Measurements from ENCODE around the gene MRPL18.
A peak's percentile ranks its signal among the peaks of the same experiment; 100 is the strongest.
"Not testable (repeated sequence)": the region's sequence is repeated elsewhere in the genome, so short reads cannot be mapped to it uniquely, and the experiment has no call there.

The MRPL18 gene

GRCh38 chr6:159777240-159777904, 12.9 kb upstream of the MRPL18 start:
- DNase-seq = no peak

- no peak for DNase-seq
Observed at GRCh38 chr6:159778131-159778530, 12.1 kb upstream of the MRPL18 start.

- no peak for DNase-seq
Observed at GRCh38 chr6:159778542-159779103, 11.6 kb upstream of the MRPL18 start.

GRCh38 chr6:159788276-159788675, 2.0 kb upstream of the MRPL18 start:
- DNase-seq = no peak

- peak; percentile 35 for DNase-seq
Observed at GRCh38 chr6:159788753-159789376, 1.4 kb upstream of the MRPL18 start.

- peak; percentile 81 for DNase-seq
Observed at GRCh38 chr6:159789377-159790148, 704 bp upstream of the MRPL18 start, which contains the start of gene TCP1. TCP1 (minus strand) TSS chr6:159789602; CDS start chr6:159789468, 134 bp downstream.

- no peak for DNase-seq
Observed at GRCh38 chr6:159790956-159791598, 810 bp downstream of the MRPL18 start.

- not testable (repeated sequence) for DNase-seq
Observed at GRCh38 chr6:159794976-159795375, 4.7 kb downstream of the MRPL18 start.

GRCh38 chr6:159797554-159797953, 7.3 kb downstream of the MRPL18 start:
- no peak for DNase-seq

- no peak for DNase-seq
Observed at GRCh38 chr6:159800141-159800865, 10.0 kb downstream of the MRPL18 start, which contains the start of gene PNLDC1. PNLDC1 (plus strand) TSS chr6:159800276; CDS start chr6:159800308, 32 bp downstream.

GRCh38 chr6:159801935-159802334, 11.7 kb downstream of the MRPL18 start:
- no peak for DNase-seq

- DNase-seq = no peak
Observed at GRCh38 chr6:159804504-159804903, 14.2 kb downstream of the MRPL18 start.

GRCh38 chr6:159805440-159806020, 15.3 kb downstream of the MRPL18 start:
- DNase-seq = no peak

GRCh38 chr6:159806021-159806458, 15.8 kb downstream of the MRPL18 start:
- DNase-seq = no peak

GRCh38 chr6:159807150-159807858, 17.0 kb downstream of the MRPL18 start:
- no peak for DNase-seq

- no peak for DNase-seq
Observed at GRCh38 chr6:159808647-159809046, 18.4 kb downstream of the MRPL18 start.

GRCh38 chr6:159809149-159809548, 18.9 kb downstream of the MRPL18 start:
- DNase-seq = no peak

- no peak for DNase-seq
Observed at GRCh38 chr6:159813781-159814180, 23.5 kb downstream of the MRPL18 start.

- DNase-seq = no peak
Observed at GRCh38 chr6:159815410-159815809, 25.1 kb downstream of the MRPL18 start.

GRCh38 chr6:159816775-159817174, 26.5 kb downstream of the MRPL18 start:
- not testable (repeated sequence) for DNase-seq

Measured in activated gamma-delta T cell (primary cell).